HG02840 (cell line): ENCODE results near the gene TTBK1.
A peak's percentile ranks its signal among the peaks of the same experiment; 100 is the strongest.
"Not testable (repeated sequence)": the region's sequence is repeated elsewhere in the genome, so short reads cannot be mapped to it uniquely, and the experiment has no call there.

ENCODE experiments used
- ATAC-seq: cut with Tn5 transposase; IDR thresholded peaks from one replicate; pipeline ENCODE4 v1.9.1; 2021; ENCODE audit warnings: mild to moderate bottlenecking, moderate library complexity, moderate number of reproducible peaks; ENCODE audit not compliant: unreplicated experiment, low FRiP score

The TTBK1 gene

GRCh38 chr6:43299338-43300293 lies 56.3 kb downstream of the TTBK1 start:
- no peak for ATAC-seq

GRCh38 chr6:43301081-43301870 lies 58.0 kb downstream of the TTBK1 start:
- no peak for ATAC-seq

GRCh38 chr6:43302126-43302525 lies 58.8 kb downstream of the TTBK1 start:
- no peak for ATAC-seq

GRCh38 chr6:43303006-43303405 lies 59.7 kb downstream of the TTBK1 start:
- not testable (repeated sequence) for ATAC-seq

GRCh38 chr6:43303751-43304331 lies 60.6 kb downstream of the TTBK1 start:
- ATAC-seq = no peak

GRCh38 chr6:43304361-43304760 lies 61.1 kb downstream of the TTBK1 start:
- ATAC-seq = no peak

- no peak for ATAC-seq
Observed at GRCh38 chr6:43304882-43305281, 61.6 kb downstream of the TTBK1 start.

GRCh38 chr6:43306086-43306485 lies 62.8 kb downstream of the TTBK1 start:
- ATAC-seq = no peak

- no peak for ATAC-seq
Observed at GRCh38 chr6:43307451-43308100, 64.3 kb downstream of the TTBK1 start.

- peak; percentile 48 for ATAC-seq
Observed at GRCh38 chr6:43308101-43308989, 65.1 kb downstream of the TTBK1 start, which contains the start of gene CRIP3. Gene CRIP3 (minus strand): TSS chr6:43308826. CDS start chr6:43308792, 34 bp downstream.

- no peak for ATAC-seq
Observed at GRCh38 chr6:43308990-43309477, 65.8 kb downstream of the TTBK1 start.

- no peak for ATAC-seq
Observed at GRCh38 chr6:43310134-43310533, 66.9 kb downstream of the TTBK1 start.

- ATAC-seq = no peak
Observed at GRCh38 chr6:43310624-43311023, 67.3 kb downstream of the TTBK1 start.

- ATAC-seq = no peak
Observed at GRCh38 chr6:43311666-43312065, 68.4 kb downstream of the TTBK1 start.

GRCh38 chr6:43313813-43314212 lies 70.5 kb downstream of the TTBK1 start:
- no peak for ATAC-seq

- ATAC-seq = no peak
Observed at GRCh38 chr6:43318011-43318410, 74.7 kb downstream of the TTBK1 start.

GRCh38 chr6:43325876-43326275 lies 82.6 kb downstream of the TTBK1 start:
- no peak for ATAC-seq

- no peak for ATAC-seq
Observed at GRCh38 chr6:43328528-43328927, 85.2 kb downstream of the TTBK1 start.

- ATAC-seq = no peak
Observed at GRCh38 chr6:43331470-43331869, 88.2 kb downstream of the TTBK1 start.
